Measurements from ENCODE around the gene BAK1.

The BAK1 gene

GRCh38 chr6:33607126-33607783, 27.2 kb upstream of the BAK1 start:
- TF ChIP-seq CTCF (IDR thresholded peaks at IDR 0.05; ENCODE audit: unreplicated experiment in 3 of 3): no peak
- no peak overlapping the region for H3K4me3 Mint-ChIP-seq
- H3K4me1 Mint-ChIP-seq: peaks cover 22% of the 10 kb centered on the region
- peaks cover 15% of the 10 kb centered on the region for H3K9me3 Mint-ChIP-seq
- H3K27me3 Mint-ChIP-seq (ENCODE audit: low read depth): peaks cover 4% of the 10 kb centered on the region
- H3K36me3 Mint-ChIP-seq (ENCODE audit: low read depth): no peaks in the 10 kb centered on the region
- H3K27ac Mint-ChIP-seq: peak overlapping the region in 1 of 3 experiments; percentile 42

GRCh38 chr6:33606642-33607041, 26.6 kb upstream of the BAK1 start:
- Mint-ChIP-seq H3K9me3 (peaks cover 15% of the 10 kb centered on the region), H3K4me3 (no peak overlapping the region), H3K27me3 (ENCODE audit: low read depth) (peaks cover 7% of the 10 kb centered on the region), H3K4me1 (peaks cover 22% of the 10 kb centered on the region), H3K27ac (no peak overlapping the region), H3K36me3 (ENCODE audit: low read depth) (no peaks in the 10 kb centered on the region)
- TF ChIP-seq CTCF (IDR thresholded peaks at IDR 0.05; ENCODE audit: unreplicated experiment in 3 of 3): no peak

GRCh38 chr6:33604941-33605854, 25.1 kb upstream of the BAK1 start:
- H3K36me3 Mint-ChIP-seq (ENCODE audit: low read depth): no peaks in the 10 kb centered on the region

GRCh38 chr6:33602180-33602579, 22.1 kb upstream of the BAK1 start:
- Mint-ChIP-seq H3K27me3 (ENCODE audit: low read depth) (peaks cover 10% of the 10 kb centered on the region), H3K4me1 (no peaks in the 10 kb centered on the region), H3K27ac (no peak overlapping the region), H3K36me3 (ENCODE audit: low read depth) (no peaks in the 10 kb centered on the region), H3K4me3 (no peak overlapping the region), H3K9me3 (peaks cover 15% of the 10 kb centered on the region)
- no peak for TF ChIP-seq CTCF (IDR thresholded peaks at IDR 0.05; ENCODE audit: unreplicated experiment in 3 of 3)

More at GRCh38 chr6:33604941-33605854, 25.1 kb upstream of the BAK1 start:
- H3K27me3 Mint-ChIP-seq (ENCODE audit: low read depth): peaks cover 7% of the 10 kb centered on the region
- H3K9me3 Mint-ChIP-seq: peaks cover 15% of the 10 kb centered on the region
- no peak overlapping the region for H3K27ac Mint-ChIP-seq
- TF ChIP-seq CTCF (IDR thresholded peaks at IDR 0.05; ENCODE audit: unreplicated experiment in 3 of 3): no peak
- H3K4me1 Mint-ChIP-seq: peaks cover 15% of the 10 kb centered on the region
- no peak overlapping the region for H3K4me3 Mint-ChIP-seq

GRCh38 chr6:33600761-33601160, 20.7 kb upstream of the BAK1 start:
- Mint-ChIP-seq H3K4me3 (no peak overlapping the region), H3K27ac (no peak overlapping the region), H3K36me3 (ENCODE audit: low read depth) (no peaks in the 10 kb centered on the region), H3K9me3 (peaks cover 15% of the 10 kb centered on the region), H3K27me3 (ENCODE audit: low read depth) (peaks cover 12% of the 10 kb centered on the region), H3K4me1 (no peaks in the 10 kb centered on the region)
- no peak for TF ChIP-seq CTCF (IDR thresholded peaks at IDR 0.05; ENCODE audit: unreplicated experiment in 3 of 3)
